H1 (cell line): ENCODE results near the gene LRRIQ3. TPM values are rescaled to one million over a fixed set of nuclear protein-coding genes. Genes with fewer than 3 reads are reported as not detected.

ENCODE experiments used
- CTCF ChIA-PET: fragments of 300-600 bp; sonication (Branson Sonifier 250); formaldehyde crosslinking; loops from one replicate; lab custom pipeline; 2021; ENCODE audit not compliant: partially characterized antibody; lab: Charles Lee
- POLR2A ChIA-PET: fragments of 300-600 bp; sonication (Branson Sonifier 250); formaldehyde crosslinking; loops from one replicate; lab custom pipeline; 2021; ENCODE audit warnings: inconsistent platforms; ENCODE audit not compliant: partially characterized antibody; lab: Charles Lee
- DNase-seq, 2 experiments: peaks; one replicate each; pipeline versions ENCODE4 v3.0.0 to v3.0.0-alpha.2; 2010 to 2022; ENCODE audit warnings: low spot score in 2 of 2, low read depth in 1 of 2, mixed read lengths in 1 of 2
- FAIRE-seq: peaks from 2 replicates; lab custom pipeline; 2011; peaks lifted over from hg19 to GRCh38; lab: Jason Lieb, UNC
- H2AFZ ChIP-seq: 2 replicates; pipeline ENCODE4 v1.8.1; 2012; ENCODE audit warnings: low read length, inconsistent platforms
- H2AK5ac ChIP-seq: 2 replicates; pipeline ENCODE4 v1.6.1; 2013; ENCODE audit warnings: low read depth, low read length
- H2BK120ac ChIP-seq: replicated peaks from 2 replicates; pipeline ENCODE3; 2013; ENCODE audit warnings: low read depth, low read length, inconsistent platforms
- H2BK12ac ChIP-seq: 2 replicates; pipeline ENCODE4 v1.6.1; 2013; ENCODE audit warnings: low read depth, low read length
- H2BK15ac ChIP-seq: 2 replicates; pipeline ENCODE4 v1.6.1; 2013; ENCODE audit warnings: low read length
- H2BK20ac ChIP-seq: 2 replicates; pipeline ENCODE4 v1.6.1; 2013; ENCODE audit warnings: low read length
- H2BK5ac ChIP-seq: 2 replicates; pipeline ENCODE4 v1.6.1; 2013; ENCODE audit warnings: low read depth, low read length
- H3K14ac ChIP-seq: 2 replicates; pipeline ENCODE4 v1.6.1; 2013; ENCODE audit warnings: inconsistent platforms; ENCODE audit not compliant: insufficient read length
- H3K18ac ChIP-seq: 2 replicates; pipeline ENCODE4 v1.6.1; 2013; ENCODE audit warnings: low read length; ENCODE audit errors: extremely low read depth
- H3K23ac ChIP-seq: 2 replicates; pipeline ENCODE4 v1.6.1; 2013; ENCODE audit warnings: inconsistent platforms; ENCODE audit not compliant: insufficient read length
- H3K23me2 ChIP-seq: 2 replicates; pipeline ENCODE4 v1.6.1; 2013; ENCODE audit warnings: low read depth, low read length
- H3K27ac ChIP-seq: 2 replicates; pipeline ENCODE4 v1.6.1; 2011; ENCODE audit warnings: low read depth, low read length, inconsistent platforms
- H3K27me3 ChIP-seq, 4 experiments: replicated peaks in 1 of 4; 1 replicate in 1 of 4; 2 replicates in 3 of 4; pipeline versions ENCODE4 v1.6.1 to v1.8.1; 2011 to 2013; ENCODE audit warnings: low read length in 3 of 4, mild to moderate bottlenecking in 3 of 4, inconsistent platforms in 2 of 4, mixed read lengths in 2 of 4, moderate library complexity in 1 of 4; ENCODE audit not compliant: control insufficient read depth in 3 of 4, insufficient read depth in 3 of 4; ENCODE audit errors: extremely low read depth in 1 of 4
- H3K36me3 ChIP-seq, 4 experiments: 2 replicates each; pipeline versions ENCODE4 v1.6.1 to v1.8.1; 2011 to 2013; ENCODE audit warnings: mild to moderate bottlenecking in 4 of 4, low read length in 3 of 4, moderate library complexity in 2 of 4, control low read depth in 1 of 4, inconsistent platforms in 1 of 4; ENCODE audit not compliant: insufficient read depth in 4 of 4, control insufficient read depth in 2 of 4
- H3K4ac ChIP-seq: replicated peaks from 2 replicates; pipeline ENCODE3; 2013; ENCODE audit warnings: low read length, low read depth, mixed read lengths, inconsistent platforms; ENCODE audit not compliant: insufficient read length
- H3K4me1 ChIP-seq, 4 experiments: replicated peaks in 1 of 4; 1 replicate in 1 of 4; 2 replicates in 3 of 4; pipeline versions ENCODE4 v1.6.1 to v1.8.1; 2011 to 2013; ENCODE audit warnings: low read length in 3 of 4, inconsistent platforms in 2 of 4, mixed read lengths in 1 of 4; ENCODE audit not compliant: insufficient read depth in 4 of 4, control insufficient read depth in 3 of 4
- H3K4me2 ChIP-seq, 2 experiments: 2 replicates each; pipeline versions ENCODE4 v1.6.1 to v1.8.1; 2011 to 2013; ENCODE audit warnings: low read depth in 2 of 2, low read length in 2 of 2, control low read depth in 1 of 2, inconsistent platforms in 1 of 2, mild to moderate bottlenecking in 1 of 2; ENCODE audit not compliant: insufficient read depth in 1 of 2
- H3K4me3 ChIP-seq, 4 experiments: fragments of 200-600, 300-600 bp in 1 of 4; sonication (generic), shearing (Covaris generic), sonication (Bioruptor Twin) in 1 of 4; 2 replicates each; pipeline versions ENCODE4 v1.5.1 to v1.8.1; 2011 to 2016; ENCODE audit warnings: low read length in 4 of 4, low read depth in 3 of 4, control low read depth in 2 of 4, inconsistent platforms in 2 of 4, mild to moderate bottlenecking in 2 of 4, mixed read lengths in 1 of 4, moderate library complexity in 1 of 4; ENCODE audit not compliant: insufficient read depth in 2 of 4; ENCODE audit errors: extremely low read depth in 1 of 4
- H3K56ac ChIP-seq: replicated peaks from 2 replicates; pipeline ENCODE3; 2013; ENCODE audit warnings: low read depth, mild to moderate bottlenecking, mixed read lengths, low read length, inconsistent platforms; ENCODE audit not compliant: insufficient read length
- H3K79me1 ChIP-seq: 2 replicates; pipeline ENCODE4 v1.6.1; 2013; ENCODE audit warnings: low read depth, low read length, control low read depth
- H3K79me2 ChIP-seq, 2 experiments: 2 replicates each; pipeline versions ENCODE4 v1.6.1 to v1.8.1; 2012 to 2013; ENCODE audit warnings: low read length in 2 of 2, mild to moderate bottlenecking in 2 of 2, inconsistent platforms in 1 of 2; ENCODE audit not compliant: insufficient read depth in 2 of 2, control insufficient read depth in 1 of 2
- H3K9ac ChIP-seq, 4 experiments: replicated peaks in 1 of 4; 1 replicate in 1 of 4; 2 replicates in 3 of 4; pipeline versions ENCODE4 v1.6.1 to v1.8.1; 2011 to 2013; ENCODE audit warnings: low read depth in 3 of 4, low read length in 3 of 4, control low read depth in 2 of 4, mild to moderate bottlenecking in 2 of 4, moderate library complexity in 2 of 4, inconsistent platforms in 1 of 4; ENCODE audit errors: extremely low read depth in 1 of 4
- H3K9me3 ChIP-seq, 2 experiments: 2 replicates each; pipeline versions ENCODE4 v1.6.1 to v1.8.1; 2012 to 2013; ENCODE audit warnings: mild to moderate bottlenecking in 2 of 2, moderate library complexity in 2 of 2, control low read depth in 1 of 2, inconsistent platforms in 1 of 2, low read depth in 1 of 2, low read length in 1 of 2, mixed read lengths in 1 of 2; ENCODE audit not compliant: insufficient read depth in 2 of 2
- H4K20me1 ChIP-seq, 2 experiments: replicated peaks in 1 of 2; 2 replicates each; pipeline versions ENCODE3 to v1.8.1; 2011 to 2013; ENCODE audit warnings: inconsistent platforms in 2 of 2, low read length in 2 of 2, mild to moderate bottlenecking in 1 of 2; ENCODE audit not compliant: insufficient read depth in 2 of 2, control insufficient read depth in 1 of 2
- H4K5ac ChIP-seq: 2 replicates; pipeline ENCODE4 v1.6.1; 2013; ENCODE audit warnings: low read length, low read depth, mixed read lengths, inconsistent platforms; ENCODE audit not compliant: insufficient read length
- H4K8ac ChIP-seq: 2 replicates; pipeline ENCODE4 v1.8.0; 2013; ENCODE audit warnings: mild to moderate bottlenecking, moderate library complexity, low read length, inconsistent platforms; ENCODE audit not compliant: insufficient read depth; ENCODE audit errors: extremely low read depth
- H4K91ac ChIP-seq: replicated peaks from 2 replicates; pipeline ENCODE3; 2013; ENCODE audit warnings: low read length, mixed read lengths, inconsistent platforms; ENCODE audit not compliant: insufficient read length
- GABPA ChIP-seq: IDR thresholded peaks from 2 replicates; pipeline ENCODE4 v1.6.1; 2011; ENCODE audit warnings: mild to moderate bottlenecking, low read length, moderate library complexity, borderline replicate concordance; ENCODE audit not compliant: insufficient read depth
- HDAC2 ChIP-seq, 2 experiments: fragments of 300-600 bp in 1 of 2; sonication (generic) in 1 of 2; IDR thresholded peaks; 2 replicates each; pipeline ENCODE4 v1.6.1; 2011 to 2012; ENCODE audit warnings: low read depth in 2 of 2, low read length in 2 of 2, mild to moderate bottlenecking in 2 of 2, moderate library complexity in 2 of 2, borderline replicate concordance in 1 of 2, inconsistent platforms in 1 of 2
- KDM1A ChIP-seq: fragments of 200-600, 300-600 bp; sonication (generic); IDR thresholded peaks from 2 replicates; pipeline ENCODE4 v1.7.1; 2016; ENCODE audit warnings: mild to moderate bottlenecking, low read length, borderline replicate concordance
- KDM4A ChIP-seq: IDR thresholded peaks from one replicate; pipeline ENCODE4 v1.7.1; 2012; ENCODE audit warnings: low read depth, mild to moderate bottlenecking, moderate library complexity, low read length, inconsistent platforms; ENCODE audit not compliant: severe bottlenecking
- MAX ChIP-seq: IDR thresholded peaks from 2 replicates; pipeline ENCODE4 v1.6.1; 2012; ENCODE audit warnings: inconsistent platforms
- NANOG ChIP-seq: IDR thresholded peaks from 2 replicates; pipeline ENCODE4 v1.6.1; 2011; ENCODE audit warnings: low read length, low read depth, mild to moderate bottlenecking, inconsistent platforms; ENCODE audit not compliant: insufficient read depth, poor library complexity, severe bottlenecking
- RXRA ChIP-seq: IDR thresholded peaks from 2 replicates; pipeline ENCODE4 v1.6.1; 2011; ENCODE audit warnings: low read depth, mild to moderate bottlenecking, low read length, moderate library complexity; ENCODE audit not compliant: insufficient read depth
- SIX5 ChIP-seq: IDR thresholded peaks from 2 replicates; pipeline ENCODE4 v1.6.1; 2011; ENCODE audit warnings: mild to moderate bottlenecking, low read depth, low read length
- YY1 ChIP-seq: IDR thresholded peaks from 2 replicates; pipeline ENCODE4 v1.6.1; 2011; ENCODE audit warnings: low read depth, mild to moderate bottlenecking, low read length
- WGBS, 2 experiments: shearing (Covaris generic) in 1 of 2; methylation state at CpG; one replicate each; pipeline versions ENCODE4 v1.1.6 to v1.1.7; 2013 to 2015; ENCODE audit warnings: low lambda C conversion rate in 2 of 2, mixed read lengths in 2 of 2, inconsistent platforms in 1 of 2, low coverage in 1 of 2, missing lambda C conversion rate in 1 of 2; ENCODE audit not compliant: insufficient replicate concordance in 2 of 2, insufficient coverage in 1 of 2, insufficient read length in 1 of 2; ENCODE audit errors: extremely low coverage in 1 of 2, missing lambda C conversion rate in 1 of 2; 5-methylcytosine and 5-hydroxymethylcytosine counted together
- polyA plus RNA-seq, 7 experiments: library from polyadenylated mRNA; depleted of rRNA in 3 of 7; stranded (reverse) in 5 of 7; unstranded in 2 of 7; fragments of >200 nt in 5 of 7; fragments of 200-250 nt in 2 of 7; gene quantifications; 1 replicate in 5 of 7; 2 replicates in 1 of 7; 4 replicates in 1 of 7; pipeline versions ENCODE4 v1.2.1 to v1.2.3, GENCODE V29; 2011 to 2013; ENCODE audit warnings: missing spikeins in 2 of 7, mixed read lengths in 2 of 7
- total RNA-seq: library from RNA; stranded (reverse); fragmentation: NEBNext Ultra II Directional; extraction: Animal tissue kit (Norgen Biotek cat#: 25700); gene quantifications from 2 replicates; pipeline ENCODE4 v1.2.1, GENCODE V29; 2021

Gene LRRIQ3
- total and polyA plus RNA-seq, 2 of the 8 experiments (the other 6 are each of a cell fraction or from before 2014, with no cell fraction given): 0.08 to 0.19 TPM

- no peak overlapping the region for H3K4me3 ChIP-seq
- H2AK5ac ChIP-seq: no peak overlapping the region
- CTCF ChIA-PET: interaction anchor here (0.6 kb wide), 1 partner anchor 1233 kb away, joined by 3 read pairs; no protein-coding TSS in a partner anchor
Measured at GRCh38 chr1:73979684-73980083, 218.3 kb downstream of the LRRIQ3 start.

More at GRCh38 chr1:73979684-73980083, 218.3 kb downstream of the LRRIQ3 start:
- POLR2A ChIA-PET: no interaction called here
- H3K18ac ChIP-seq: no peak overlapping the region
- no peak overlapping the region for H3K56ac ChIP-seq
- no peak overlapping the region for H3K27ac ChIP-seq
- no peak overlapping the region for H4K5ac ChIP-seq
- no peak overlapping the region for H2BK15ac ChIP-seq
- no peaks in the 10 kb centered on the region for H3K79me1 ChIP-seq
- H3K23me2 ChIP-seq: no peaks in the 10 kb centered on the region
- H2BK20ac ChIP-seq: no peak overlapping the region
- H3K4me2 ChIP-seq: no peak overlapping the region
- FAIRE-seq (no peak), DNase-seq (no peak)
- WGBS, 2 experiments: 93% methylated on average over 2 of the region's 2 CpGs; no CpG with 5 or more reads in 1 of the 2 experiments
- no peak overlapping the region for H4K8ac ChIP-seq
- no peaks in the 10 kb centered on the region for H4K20me1 ChIP-seq
- no peak overlapping the region for H3K9ac ChIP-seq
- no peaks in the 10 kb centered on the region for H3K9me3 ChIP-seq
- H3K14ac ChIP-seq: no peak overlapping the region
- no peak overlapping the region for H3K23ac ChIP-seq
- no peaks in the 10 kb centered on the region for H3K27me3 ChIP-seq
- peak overlapping the region; percentile 80; the same call in 1 of the 2 replicates for H2AFZ ChIP-seq
- H3K4ac ChIP-seq: no peak overlapping the region
- H3K79me2 ChIP-seq: no peaks in the 10 kb centered on the region
- H3K36me3 ChIP-seq: no peaks in the 10 kb centered on the region
- no peak overlapping the region for H2BK5ac ChIP-seq
- no peak overlapping the region for H2BK120ac ChIP-seq
- no peak for TF ChIP-seq KDM1A
- no peak for TF ChIP-seq KDM4A
- no peak for TF ChIP-seq SIX5
- TF ChIP-seq GABPA: no peak
- TF ChIP-seq YY1: no peak
- TF ChIP-seq NANOG: no peak
- no peak for TF ChIP-seq HDAC2 (IDR thresholded peaks at IDR 0.05; ENCODE audit: borderline replicate concordance in 1 of 2, low read depth in 2 of 2, low read length in 2 of 2)
- no peak for TF ChIP-seq RXRA
- no peak for TF ChIP-seq MAX
- H4K91ac ChIP-seq: no peak overlapping the region
- no peaks in the 10 kb centered on the region; a peak in 1 of 7 replicates for H3K4me1 ChIP-seq
- no peak overlapping the region for H2BK12ac ChIP-seq
